ENCODE data around the gene MMP15.

DNA sequence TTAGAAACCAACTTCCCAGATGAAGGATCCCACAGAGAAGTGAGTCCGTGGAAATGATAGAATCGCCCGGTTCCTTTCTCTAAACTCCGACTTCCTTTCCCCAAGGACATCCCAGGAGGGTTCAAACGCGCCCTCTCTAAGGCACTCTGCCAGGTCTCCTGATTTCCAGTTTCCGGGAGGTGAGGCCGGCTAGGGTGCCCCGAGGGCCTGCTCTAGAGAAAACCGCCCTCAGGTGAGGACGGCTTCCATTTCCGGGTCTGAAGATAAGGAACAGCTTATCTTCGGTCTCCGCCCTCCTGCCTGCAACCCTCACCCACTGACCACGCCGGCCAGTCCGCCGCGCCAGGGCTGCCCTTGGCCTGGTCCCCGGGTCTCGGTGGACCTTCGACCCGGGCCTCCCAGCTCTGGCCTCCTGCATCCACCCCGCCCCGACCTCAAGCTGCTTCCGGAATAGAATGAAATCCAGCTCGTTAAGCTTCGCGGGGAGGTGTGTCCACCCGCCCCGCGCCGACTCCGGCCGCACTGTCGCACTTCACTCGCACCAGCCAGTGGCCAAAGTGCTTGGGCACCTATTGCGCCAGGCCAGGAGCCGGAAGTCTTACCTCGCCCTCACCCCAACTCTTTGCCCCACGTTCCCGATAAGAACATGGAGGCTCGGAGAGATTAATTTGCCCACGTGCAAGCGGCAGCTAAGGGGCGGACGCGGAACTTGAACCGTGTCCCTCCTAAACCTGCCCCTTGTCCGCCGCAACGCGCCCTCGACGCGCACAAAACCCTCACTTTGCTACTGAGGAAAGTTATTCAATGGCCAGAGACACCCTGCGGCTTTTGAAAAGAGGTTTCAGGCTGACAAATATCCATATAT lies 836 bp upstream of the MMP15 start:
- TF ChIP-seq ZNF671 (CRISPR knock-in tag; IDR thresholded peaks at IDR 0.05) (no peak), TEAD1 (CRISPR knock-in tag; IDR thresholded peaks at IDR 0.05) (no peak), SP1 (CRISPR knock-in tag; conservative IDR thresholded peaks at IDR 0.05) (no peak), NR3C1 (CRISPR knock-in tag; conservative IDR thresholded peaks at IDR 0.05; ENCODE audit: low read depth) (no peak)
- TF ChIP-seq, protein P1, sequence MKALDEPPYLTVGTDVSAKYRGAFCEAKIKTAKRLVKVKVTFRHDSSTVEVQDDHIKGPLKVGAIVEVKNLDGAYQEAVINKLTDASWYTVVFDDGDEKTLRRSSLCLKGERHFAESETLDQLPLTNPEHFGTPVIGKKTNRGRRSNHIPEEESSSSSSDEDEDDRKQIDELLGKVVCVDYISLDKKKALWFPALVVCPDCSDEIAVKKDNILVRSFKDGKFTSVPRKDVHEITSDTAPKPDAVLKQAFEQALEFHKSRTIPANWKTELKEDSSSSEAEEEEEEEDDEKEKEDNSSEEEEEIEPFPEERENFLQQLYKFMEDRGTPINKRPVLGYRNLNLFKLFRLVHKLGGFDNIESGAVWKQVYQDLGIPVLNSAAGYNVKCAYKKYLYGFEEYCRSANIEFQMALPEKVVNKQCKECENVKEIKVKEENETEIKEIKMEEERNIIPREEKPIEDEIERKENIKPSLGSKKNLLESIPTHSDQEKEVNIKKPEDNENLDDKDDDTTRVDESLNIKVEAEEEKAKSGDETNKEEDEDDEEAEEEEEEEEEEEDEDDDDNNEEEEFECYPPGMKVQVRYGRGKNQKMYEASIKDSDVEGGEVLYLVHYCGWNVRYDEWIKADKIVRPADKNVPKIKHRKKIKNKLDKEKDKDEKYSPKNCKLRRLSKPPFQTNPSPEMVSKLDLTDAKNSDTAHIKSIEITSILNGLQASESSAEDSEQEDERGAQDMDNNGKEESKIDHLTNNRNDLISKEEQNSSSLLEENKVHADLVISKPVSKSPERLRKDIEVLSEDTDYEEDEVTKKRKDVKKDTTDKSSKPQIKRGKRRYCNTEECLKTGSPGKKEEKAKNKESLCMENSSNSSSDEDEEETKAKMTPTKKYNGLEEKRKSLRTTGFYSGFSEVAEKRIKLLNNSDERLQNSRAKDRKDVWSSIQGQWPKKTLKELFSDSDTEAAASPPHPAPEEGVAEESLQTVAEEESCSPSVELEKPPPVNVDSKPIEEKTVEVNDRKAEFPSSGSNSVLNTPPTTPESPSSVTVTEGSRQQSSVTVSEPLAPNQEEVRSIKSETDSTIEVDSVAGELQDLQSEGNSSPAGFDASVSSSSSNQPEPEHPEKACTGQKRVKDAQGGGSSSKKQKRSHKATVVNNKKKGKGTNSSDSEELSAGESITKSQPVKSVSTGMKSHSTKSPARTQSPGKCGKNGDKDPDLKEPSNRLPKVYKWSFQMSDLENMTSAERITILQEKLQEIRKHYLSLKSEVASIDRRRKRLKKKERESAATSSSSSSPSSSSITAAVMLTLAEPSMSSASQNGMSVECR (CRISPR knock-in tag; IDR thresholded peaks at IDR 0.05; ENCODE audit: borderline replicate concordance) = no peak
- TF ChIP-seq, protein P2, sequence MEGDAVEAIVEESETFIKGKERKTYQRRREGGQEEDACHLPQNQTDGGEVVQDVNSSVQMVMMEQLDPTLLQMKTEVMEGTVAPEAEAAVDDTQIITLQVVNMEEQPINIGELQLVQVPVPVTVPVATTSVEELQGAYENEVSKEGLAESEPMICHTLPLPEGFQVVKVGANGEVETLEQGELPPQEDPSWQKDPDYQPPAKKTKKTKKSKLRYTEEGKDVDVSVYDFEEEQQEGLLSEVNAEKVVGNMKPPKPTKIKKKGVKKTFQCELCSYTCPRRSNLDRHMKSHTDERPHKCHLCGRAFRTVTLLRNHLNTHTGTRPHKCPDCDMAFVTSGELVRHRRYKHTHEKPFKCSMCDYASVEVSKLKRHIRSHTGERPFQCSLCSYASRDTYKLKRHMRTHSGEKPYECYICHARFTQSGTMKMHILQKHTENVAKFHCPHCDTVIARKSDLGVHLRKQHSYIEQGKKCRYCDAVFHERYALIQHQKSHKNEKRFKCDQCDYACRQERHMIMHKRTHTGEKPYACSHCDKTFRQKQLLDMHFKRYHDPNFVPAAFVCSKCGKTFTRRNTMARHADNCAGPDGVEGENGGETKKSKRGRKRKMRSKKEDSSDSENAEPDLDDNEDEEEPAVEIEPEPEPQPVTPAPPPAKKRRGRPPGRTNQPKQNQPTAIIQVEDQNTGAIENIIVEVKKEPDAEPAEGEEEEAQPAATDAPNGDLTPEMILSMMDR (IDR thresholded peaks at IDR 0.05) = no peak
- TF ChIP-seq, protein P3, sequence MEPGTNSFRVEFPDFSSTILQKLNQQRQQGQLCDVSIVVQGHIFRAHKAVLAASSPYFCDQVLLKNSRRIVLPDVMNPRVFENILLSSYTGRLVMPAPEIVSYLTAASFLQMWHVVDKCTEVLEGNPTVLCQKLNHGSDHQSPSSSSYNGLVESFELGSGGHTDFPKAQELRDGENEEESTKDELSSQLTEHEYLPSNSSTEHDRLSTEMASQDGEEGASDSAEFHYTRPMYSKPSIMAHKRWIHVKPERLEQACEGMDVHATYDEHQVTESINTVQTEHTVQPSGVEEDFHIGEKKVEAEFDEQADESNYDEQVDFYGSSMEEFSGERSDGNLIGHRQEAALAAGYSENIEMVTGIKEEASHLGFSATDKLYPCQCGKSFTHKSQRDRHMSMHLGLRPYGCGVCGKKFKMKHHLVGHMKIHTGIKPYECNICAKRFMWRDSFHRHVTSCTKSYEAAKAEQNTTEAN (CRISPR knock-in tag; IDR thresholded peaks at IDR 0.05) = no peak
- TF ChIP-seq, protein P4, sequence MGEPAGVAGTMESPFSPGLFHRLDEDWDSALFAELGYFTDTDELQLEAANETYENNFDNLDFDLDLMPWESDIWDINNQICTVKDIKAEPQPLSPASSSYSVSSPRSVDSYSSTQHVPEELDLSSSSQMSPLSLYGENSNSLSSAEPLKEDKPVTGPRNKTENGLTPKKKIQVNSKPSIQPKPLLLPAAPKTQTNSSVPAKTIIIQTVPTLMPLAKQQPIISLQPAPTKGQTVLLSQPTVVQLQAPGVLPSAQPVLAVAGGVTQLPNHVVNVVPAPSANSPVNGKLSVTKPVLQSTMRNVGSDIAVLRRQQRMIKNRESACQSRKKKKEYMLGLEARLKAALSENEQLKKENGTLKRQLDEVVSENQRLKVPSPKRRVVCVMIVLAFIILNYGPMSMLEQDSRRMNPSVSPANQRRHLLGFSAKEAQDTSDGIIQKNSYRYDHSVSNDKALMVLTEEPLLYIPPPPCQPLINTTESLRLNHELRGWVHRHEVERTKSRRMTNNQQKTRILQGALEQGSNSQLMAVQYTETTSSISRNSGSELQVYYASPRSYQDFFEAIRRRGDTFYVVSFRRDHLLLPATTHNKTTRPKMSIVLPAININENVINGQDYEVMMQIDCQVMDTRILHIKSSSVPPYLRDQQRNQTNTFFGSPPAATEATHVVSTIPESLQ (CRISPR knock-in tag; IDR thresholded peaks at IDR 0.05) = no peak
